PC-9 (cell line): ENCODE results near the gene HIVEP2.

Experiments used
- CTCF ChIP-seq: fragments of 200-600 bp; sonication (generic); conservative IDR thresholded peaks from 2 replicates; pipeline ENCODE4 v1.6.1; 2017; ENCODE audit warnings: mixed run types, antibody characterized with exemption, mild to moderate bottlenecking, moderate library complexity
- EZH2 ChIP-seq: fragments of 200-600 bp; sonication (generic); IDR thresholded peaks from 2 replicates; pipeline ENCODE4 v1.8.0; 2017; ENCODE audit warnings: antibody characterized with exemption, low read depth

- TF ChIP-seq CTCF (no peak), EZH2 (no peak)
Measured at GRCh38 chr6:142728364-142728763, 216.6 kb downstream of the HIVEP2 start.
